Neural progenitor cell (in vitro differentiated cells): ENCODE measurements around the gene SPATC1L. TPM values are rescaled to one million over a fixed set of nuclear protein-coding genes. Genes with fewer than 3 reads are reported as not detected.

ENCODE experiments used
- DNase-seq: peaks from one replicate; pipeline ENCODE4 v3.0.0-alpha.2; 2016; ENCODE audit warnings: low spot score
- H2AFZ ChIP-seq: fragments of 200-600 bp; sonication (generic); replicated peaks from 2 replicates; pipeline ENCODE4 v1.6.1; 2016; ENCODE audit warnings: antibody characterized with exemption
- H3F3A ChIP-seq: fragments of 200-600 bp; sonication (generic); 2 replicates; pipeline ENCODE4 v1.6.1; 2016; ENCODE audit warnings: antibody characterized with exemption, low read depth
- H3K27ac ChIP-seq: fragments of 200-600 bp; sonication (generic); 2 replicates; pipeline ENCODE4 v1.5.1; 2016; ENCODE audit warnings: mild to moderate bottlenecking
- H3K27me3 ChIP-seq: fragments of 200-600 bp; sonication (generic); 2 replicates; pipeline ENCODE4 v1.6.1; 2016; ENCODE audit warnings: mild to moderate bottlenecking, moderate library complexity
- H3K36me3 ChIP-seq: fragments of 200-600 bp; sonication (generic); 2 replicates; pipeline ENCODE4 v1.5.1; 2016
- H3K4me1 ChIP-seq: fragments of 200-600 bp; sonication (generic); 2 replicates; pipeline ENCODE4 v1.6.1; 2016; ENCODE audit warnings: mixed run types
- H3K4me2 ChIP-seq: fragments of 200-600 bp; sonication (generic); 2 replicates; pipeline ENCODE4 v1.6.1; 2016
- H3K4me3 ChIP-seq: fragments of 200-600 bp; sonication (generic); 2 replicates; pipeline ENCODE4 v1.5.1; 2016
- H3K79me2 ChIP-seq: fragments of 200-600 bp; sonication (generic); 2 replicates; pipeline ENCODE4 v1.6.1; 2016; ENCODE audit warnings: low read depth
- H3K9ac ChIP-seq: fragments of 200-600 bp; sonication (generic); 2 replicates; pipeline ENCODE4 v1.6.1; 2016
- H3K9me3 ChIP-seq: fragments of 200-600 bp; sonication (generic); 2 replicates; pipeline ENCODE4 v1.5.1; 2016; ENCODE audit warnings: low read depth
- H4K20me1 ChIP-seq: fragments of 200-600 bp; sonication (generic); 2 replicates; pipeline ENCODE4 v1.6.1; 2016; ENCODE audit warnings: low read depth
- H3K27ac Mint-ChIP-seq: 3 replicates; pipeline ENCODE4 v1.8.0; 2021; ENCODE audit warnings: mixed read lengths
- H3K27me3 Mint-ChIP-seq: 2 replicates; pipeline ENCODE4 v1.8.0; 2022; ENCODE audit warnings: low read depth, mild to moderate bottlenecking, inconsistent platforms, moderate library complexity, mixed read lengths; ENCODE audit not compliant: insufficient read depth
- H3K36me3 Mint-ChIP-seq: 3 replicates; pipeline ENCODE4 v1.8.0; 2021; ENCODE audit warnings: mixed read lengths
- H3K4me1 Mint-ChIP-seq: 3 replicates; pipeline ENCODE4 v1.8.0; 2021; ENCODE audit warnings: mixed read lengths
- H3K4me3 Mint-ChIP-seq: 3 replicates; pipeline ENCODE4 v1.8.0; 2021; ENCODE audit warnings: mild to moderate bottlenecking, moderate library complexity, mixed read lengths
- H3K9me3 Mint-ChIP-seq: 3 replicates; pipeline ENCODE4 v1.8.0; 2020; ENCODE audit warnings: mixed read lengths
- CTCF ChIP-seq: fragments of 200-600 bp; sonication (generic); IDR thresholded peaks from 2 replicates; pipeline ENCODE4 v1.5.1; 2017; ENCODE audit warnings: antibody characterized with exemption, mild to moderate bottlenecking
- EZH2 ChIP-seq: fragments of 200-600 bp; sonication (generic); IDR thresholded peaks from 2 replicates; pipeline ENCODE4 v1.6.1; 2017; ENCODE audit warnings: antibody characterized with exemption, mild to moderate bottlenecking, moderate library complexity
- EZH2phosphoT487 ChIP-seq: fragments of 200-600 bp; sonication (generic); IDR thresholded peaks from 2 replicates; pipeline ENCODE4 v1.6.1; 2017; ENCODE audit warnings: antibody characterized with exemption
- total RNA-seq: library from RNA; depleted of rRNA; stranded (reverse); fragments of >200 nt; gene quantifications from 2 replicates; pipeline ENCODE4 v1.2.3, GENCODE V29; 2015; ENCODE audit warnings: low replicate concordance

The SPATC1L gene
- total RNA-seq, 1 donor from 2014 or later = 5.1 TPM

- Histone ChIP-seq H4K20me1 (no peaks in the 10 kb centered on the region), H3K27ac (no peak overlapping the region), H3K4me2 (no peak overlapping the region), H3K4me1 (no peaks in the 10 kb centered on the region), H3K4me3 (no peak overlapping the region), H3K79me2 (no peaks in the 10 kb centered on the region), H3K27me3 (no peaks in the 10 kb centered on the region), H3K36me3 (no peaks in the 10 kb centered on the region), H3K9ac (no peak overlapping the region), H3K9me3 (no peaks in the 10 kb centered on the region), H2AFZ (no peak overlapping the region), H3F3A (no peaks in the 10 kb centered on the region)
- peaks cover 5% of the 10 kb centered on the region for H3K9me3 Mint-ChIP-seq
- DNase-seq = no peak
- H3K4me3 Mint-ChIP-seq = no peak overlapping the region
- no peak for TF ChIP-seq CTCF
- no peak for TF ChIP-seq EZH2phosphoT487
- no peak for TF ChIP-seq EZH2
- H3K4me1 Mint-ChIP-seq = peaks cover under 1% of the 10 kb centered on the region
- no peak overlapping the region for H3K27ac Mint-ChIP-seq
- H3K36me3 Mint-ChIP-seq = peaks cover 9% of the 10 kb centered on the region
- H3K27me3 Mint-ChIP-seq = no peaks in the 10 kb centered on the region
Observed at GRCh38 chr21:46113497-46114176, 70.6 kb downstream of the SPATC1L start.

GRCh38 chr21:46112725-46113215, 71.5 kb downstream of the SPATC1L start:
- H3K27me3 Mint-ChIP-seq = no peaks in the 10 kb centered on the region
- Histone ChIP-seq H3K9ac (no peak overlapping the region), H2AFZ (no peak overlapping the region), H4K20me1 (no peaks in the 10 kb centered on the region), H3K79me2 (no peaks in the 10 kb centered on the region), H3K4me2 (no peak overlapping the region), H3K27ac (no peak overlapping the region), H3F3A (peaks cover under 1% of the 10 kb centered on the region), H3K4me3 (no peak overlapping the region), H3K9me3 (no peaks in the 10 kb centered on the region), H3K36me3 (no peaks in the 10 kb centered on the region), H3K4me1 (no peaks in the 10 kb centered on the region), H3K27me3 (no peaks in the 10 kb centered on the region)
- H3K36me3 Mint-ChIP-seq = peaks cover 13% of the 10 kb centered on the region
- no peak overlapping the region for H3K27ac Mint-ChIP-seq
- peaks cover 11% of the 10 kb centered on the region for H3K9me3 Mint-ChIP-seq
- no peak overlapping the region for H3K4me3 Mint-ChIP-seq
- no peak for DNase-seq
- TF ChIP-seq EZH2 (no peak), EZH2phosphoT487 (no peak), CTCF (no peak)
- peaks cover 2% of the 10 kb centered on the region for H3K4me1 Mint-ChIP-seq

- no peak overlapping the region for H3K9ac ChIP-seq
- peaks cover 2% of the 10 kb centered on the region for H3K4me1 Mint-ChIP-seq
- no peaks in the 10 kb centered on the region for H3K27me3 ChIP-seq
- no peak overlapping the region for H3K4me3 Mint-ChIP-seq
- H3K27me3 Mint-ChIP-seq = no peaks in the 10 kb centered on the region
- H3K4me3 ChIP-seq = no peak overlapping the region
- no peaks in the 10 kb centered on the region for H3K36me3 ChIP-seq
- H3K4me2 ChIP-seq = no peak overlapping the region
- H4K20me1 ChIP-seq = no peaks in the 10 kb centered on the region
- no peaks in the 10 kb centered on the region for H3K4me1 ChIP-seq
- H3K27ac Mint-ChIP-seq = no peak overlapping the region
- H3K9me3 ChIP-seq = no peaks in the 10 kb centered on the region
- peaks cover 18% of the 10 kb centered on the region for H3K9me3 Mint-ChIP-seq
- H3F3A ChIP-seq = peaks cover 5% of the 10 kb centered on the region
- TF ChIP-seq EZH2 = no peak
- H3K27ac ChIP-seq = no peak overlapping the region
- DNase-seq = no peak
- H3K79me2 ChIP-seq = no peaks in the 10 kb centered on the region
- H3K36me3 Mint-ChIP-seq = peaks cover 13% of the 10 kb centered on the region
- H2AFZ ChIP-seq = no peak overlapping the region
Observed at GRCh38 chr21:46111857-46112724, 72.2 kb downstream of the SPATC1L start.
